SU-DHL-6 (cell line): Measurements from ENCODE around the gene SAMD9.

ENCODE experiments used
- EZH2phosphoT487 ChIP-seq: fragments of 200-600 bp; sonication (generic), shearing (Covaris generic); conservative IDR thresholded peaks from 2 replicates; pipeline ENCODE4 v1.6.1; 2018; ENCODE audit warnings: mild to moderate bottlenecking, antibody characterized with exemption, low read length, moderate library complexity, mixed read lengths
- TF ChIP-seq, protein P1 (sequence below): fragments of 200-600 bp; sonication (generic); IDR thresholded peaks from one replicate; pipeline ENCODE4 v1.5.1; 2017; ENCODE audit warnings: antibody characterized with exemption, mild to moderate bottlenecking, low read length, moderate library complexity; ENCODE audit not compliant: insufficient read depth, poor library complexity, severe bottlenecking

DNA sequence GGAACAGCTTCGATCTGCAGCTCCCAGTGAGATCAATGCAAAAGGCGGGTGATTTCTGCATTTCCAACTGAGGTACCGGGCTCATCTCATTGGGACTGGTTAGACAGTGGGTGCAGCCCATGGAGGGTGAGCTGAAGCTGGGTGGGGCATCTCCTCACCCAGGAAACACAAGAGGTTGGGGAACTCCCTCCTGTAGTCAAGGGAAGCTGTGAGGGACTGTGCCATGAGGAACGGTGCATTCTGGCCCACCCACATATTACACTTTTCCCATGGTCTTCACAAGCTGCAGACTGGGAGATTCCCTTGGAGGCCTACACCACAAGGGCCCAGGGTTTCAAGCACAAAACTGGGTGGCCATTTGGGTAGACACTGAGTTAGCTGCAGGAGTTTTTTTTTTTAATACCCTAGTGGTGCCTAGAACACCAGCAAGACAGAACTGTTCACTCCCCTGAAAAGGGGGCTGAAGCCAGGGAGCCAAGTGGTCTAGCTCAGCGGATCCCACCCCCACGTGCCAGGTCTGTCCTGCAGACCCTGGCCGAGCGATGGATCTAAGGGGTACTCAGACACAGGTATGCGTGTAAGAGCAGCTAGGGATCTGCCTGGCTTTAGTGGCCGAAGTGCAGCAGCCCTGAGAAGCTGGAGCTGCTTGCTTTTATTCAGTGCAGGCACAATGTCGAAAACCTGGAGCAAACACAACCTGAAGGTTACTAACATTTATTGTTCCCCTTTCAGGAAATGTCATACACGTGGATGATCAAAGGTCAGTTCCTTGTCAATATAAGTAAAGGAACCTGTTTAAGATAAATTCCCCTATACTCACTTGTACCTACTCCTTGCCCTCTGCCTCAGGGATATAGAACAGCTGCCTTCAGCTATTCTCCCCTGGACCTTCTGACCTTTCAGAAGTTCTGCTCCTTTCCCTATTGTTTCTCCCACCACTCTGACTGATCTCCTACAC lies 3.1 kb upstream of the SAMD9 start:
- TF ChIP-seq, protein P1, sequence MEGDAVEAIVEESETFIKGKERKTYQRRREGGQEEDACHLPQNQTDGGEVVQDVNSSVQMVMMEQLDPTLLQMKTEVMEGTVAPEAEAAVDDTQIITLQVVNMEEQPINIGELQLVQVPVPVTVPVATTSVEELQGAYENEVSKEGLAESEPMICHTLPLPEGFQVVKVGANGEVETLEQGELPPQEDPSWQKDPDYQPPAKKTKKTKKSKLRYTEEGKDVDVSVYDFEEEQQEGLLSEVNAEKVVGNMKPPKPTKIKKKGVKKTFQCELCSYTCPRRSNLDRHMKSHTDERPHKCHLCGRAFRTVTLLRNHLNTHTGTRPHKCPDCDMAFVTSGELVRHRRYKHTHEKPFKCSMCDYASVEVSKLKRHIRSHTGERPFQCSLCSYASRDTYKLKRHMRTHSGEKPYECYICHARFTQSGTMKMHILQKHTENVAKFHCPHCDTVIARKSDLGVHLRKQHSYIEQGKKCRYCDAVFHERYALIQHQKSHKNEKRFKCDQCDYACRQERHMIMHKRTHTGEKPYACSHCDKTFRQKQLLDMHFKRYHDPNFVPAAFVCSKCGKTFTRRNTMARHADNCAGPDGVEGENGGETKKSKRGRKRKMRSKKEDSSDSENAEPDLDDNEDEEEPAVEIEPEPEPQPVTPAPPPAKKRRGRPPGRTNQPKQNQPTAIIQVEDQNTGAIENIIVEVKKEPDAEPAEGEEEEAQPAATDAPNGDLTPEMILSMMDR = no peak
- no peak for TF ChIP-seq EZH2phosphoT487
